Activated CD4-positive, alpha-beta T cell treated with anti-CD3 and anti-CD28 coated beads for 4 hours (primary cell): ENCODE results near the gene BARX1.

Experiments
- DNase-seq, 2 donors: peaks; one replicate each; pipeline ENCODE4 v3.0.0-alpha.2; 2020

The BARX1 gene

GRCh38 chr9:93916358-93916757 is 38.8 kb downstream of the BARX1 start:
- no peak for DNase-seq

GRCh38 chr9:93911801-93912554 is 43.2 kb downstream of the BARX1 start:
- no peak for DNase-seq

GRCh38 chr9:93911136-93911745 is 43.9 kb downstream of the BARX1 start:
- DNase-seq, result no peak

GRCh38 chr9:93910598-93910997 is 44.6 kb downstream of the BARX1 start:
- no peak for DNase-seq

- DNase-seq, result no peak
Measured at GRCh38 chr9:93910196-93910595, 45.0 kb downstream of the BARX1 start.

GRCh38 chr9:93909242-93909616 is 45.9 kb downstream of the BARX1 start:
- no peak for DNase-seq

GRCh38 chr9:93908591-93909241 is 46.4 kb downstream of the BARX1 start:
- DNase-seq, result no peak

- no peak for DNase-seq
Measured at GRCh38 chr9:93907551-93908199, 47.5 kb downstream of the BARX1 start.

GRCh38 chr9:93906195-93906880 is 48.8 kb downstream of the BARX1 start:
- no peak for DNase-seq

GRCh38 chr9:93905473-93906133 is 49.6 kb downstream of the BARX1 start:
- DNase-seq, result no peak

GRCh38 chr9:93904649-93905472 is 50.3 kb downstream of the BARX1 start:
- no peak for DNase-seq

GRCh38 chr9:93903886-93904648 is 51.1 kb downstream of the BARX1 start:
- no peak for DNase-seq

- no peak for DNase-seq
Measured at GRCh38 chr9:93902780-93903655, 52.1 kb downstream of the BARX1 start.

- DNase-seq, result no peak
Measured at GRCh38 chr9:93902051-93902779, 52.9 kb downstream of the BARX1 start.
